Caco-2 (cell line): ENCODE data around the gene PATZ1. TPM values are rescaled to one million over a fixed set of nuclear protein-coding genes. Genes with fewer than 3 reads are reported as not detected.

Experiments used
- BruUV-seq: library from RNA; stranded (reverse); fragments of 400-500 nt; replicated peaks from 2 replicates; lab custom pipeline; 2021; lab: Mats Ljungman, UMichigan
- CTCF ChIA-PET: fragments of 300-600 bp; sonication (Branson Sonifier 250); formaldehyde crosslinking; loops from one replicate; lab custom pipeline; 2022; ENCODE audit warnings: antibody characterized with exemption; lab: Charles Lee
- POLR2A ChIA-PET: fragments of 300-600 bp; sonication (Branson Sonifier 250); formaldehyde crosslinking; loops from one replicate; lab custom pipeline; 2022; ENCODE audit warnings: antibody characterized with exemption; lab: Charles Lee
- DNase-seq, 2 experiments: peaks; one replicate each; pipeline versions ENCODE4 v3.0.0 to v3.0.0-alpha.2; 2020 to 2022
- H3K27me3 ChIP-seq: replicated peaks from 2 replicates; pipeline ENCODE4 v1.6.0; 2011; ENCODE audit warnings: low read length; ENCODE audit not compliant: control insufficient read depth, insufficient read depth
- H3K36me3 ChIP-seq: 2 replicates; pipeline ENCODE4 v1.5.1; 2011; ENCODE audit warnings: low read length; ENCODE audit not compliant: control insufficient read depth, insufficient read depth
- H3K4me1 ChIP-seq: fragments of 250-450 bp; sonication (Bioruptor Pico); 2 replicates; pipeline ENCODE4 v1.5.1; 2020; ENCODE audit warnings: mild to moderate bottlenecking
- H3K4me3 ChIP-seq: 2 replicates; pipeline ENCODE4 v1.5.1; 2011; ENCODE audit warnings: low read depth, mild to moderate bottlenecking, control low read depth, low read length
- H3K9me3 ChIP-seq: fragments of 250-450 bp; sonication (Bioruptor Pico); 2 replicates; pipeline ENCODE4 v1.5.1; 2020; ENCODE audit warnings: mild to moderate bottlenecking, moderate library complexity
- H3K27ac Mint-ChIP-seq: one replicate; pipeline ENCODE4 v1.8.0; 2022; ENCODE audit warnings: mixed read lengths; ENCODE audit not compliant: unreplicated experiment
- H3K27me3 Mint-ChIP-seq: one replicate; pipeline ENCODE4 v1.8.0; 2022; ENCODE audit warnings: mixed read lengths; ENCODE audit not compliant: insufficient read depth, unreplicated experiment
- H3K36me3 Mint-ChIP-seq: one replicate; pipeline ENCODE4 v1.8.0; 2022; ENCODE audit warnings: mild to moderate bottlenecking, mixed read lengths; ENCODE audit not compliant: insufficient read depth, unreplicated experiment
- H3K4me1 Mint-ChIP-seq: one replicate; pipeline ENCODE4 v1.8.0; 2022; ENCODE audit warnings: low read depth, mixed read lengths; ENCODE audit not compliant: unreplicated experiment
- H3K4me3 Mint-ChIP-seq: one replicate; pipeline ENCODE4 v1.8.0; 2022; ENCODE audit warnings: mild to moderate bottlenecking, moderate library complexity, mixed read lengths; ENCODE audit not compliant: unreplicated experiment
- H3K9me3 Mint-ChIP-seq: one replicate; pipeline ENCODE4 v1.8.0; 2022; ENCODE audit warnings: mixed read lengths; ENCODE audit not compliant: unreplicated experiment
- CTCF ChIP-seq, 2 experiments: fragments of 200-600 bp in 1 of 2; IDR thresholded peaks; 1 replicate in 1 of 2; 2 replicates in 1 of 2; pipeline versions ENCODE4 v1.5.1 to v1.8.0; 2011 to 2022; ENCODE audit warnings: antibody characterized with exemption in 1 of 2, control low read depth in 1 of 2, inconsistent platforms in 1 of 2, low read depth in 1 of 2, low read length in 1 of 2, mild to moderate bottlenecking in 1 of 2, moderate library complexity in 1 of 2; ENCODE audit not compliant: insufficient read depth in 1 of 2, severe bottlenecking in 1 of 2, unreplicated experiment in 1 of 2
- intact Hi-C: fragments of 100-400 bp; cut with micrococcal nuclease; formaldehyde crosslinking; loops from one replicate; pipeline ENCODE4 v1.10.0; 2022; ENCODE audit not compliant: unreplicated experiment
- total RNA-seq: library from RNA; stranded (reverse); gene quantifications from 2 replicates; pipeline ENCODE4 v1.2.3, GENCODE V29; 2022

Gene PATZ1
- total RNA-seq, 1 experiment from 2014 or later = 40.9 TPM

GRCh38 chr22:31327806-31328543, 18.2 kb downstream of the PATZ1 start:
- Mint-ChIP-seq H3K27ac (no peak overlapping the region), H3K36me3 (peaks cover 54% of the 10 kb centered on the region), H3K4me3 (no peak overlapping the region), H3K27me3 (no peaks in the 10 kb centered on the region), H3K9me3 (no peaks in the 10 kb centered on the region), H3K4me1 (no peaks in the 10 kb centered on the region)
- Histone ChIP-seq H3K4me3 (no peak overlapping the region), H3K9me3 (no peaks in the 10 kb centered on the region), H3K36me3 (no peaks in the 10 kb centered on the region; the same call in none of the 2 replicates), H3K4me1 (no peaks in the 10 kb centered on the region), H3K27me3 (no peaks in the 10 kb centered on the region)
- intact Hi-C loops = no loop called here
- TF ChIP-seq CTCF (IDR thresholded peaks at IDR 0.05; ENCODE audit: insufficient read depth in 1 of 2, low read depth in 1 of 2, low read length in 1 of 2, severe bottlenecking in 1 of 2, unreplicated experiment in 1 of 2) = no peak
- CTCF ChIA-PET = interaction anchor here (0.6 kb wide), 1 partner anchor 26 kb away, joined by 5 read pairs; no protein-coding TSS in a partner anchor
- POLR2A ChIA-PET = no interaction called here
- BruUV-seq = no TSS peak
- DNase-seq = no peak

- Mint-ChIP-seq H3K27ac (no peak overlapping the region), H3K4me3 (no peak overlapping the region), H3K9me3 (no peaks in the 10 kb centered on the region), H3K4me1 (no peaks in the 10 kb centered on the region), H3K36me3 (peaks cover 43% of the 10 kb centered on the region), H3K27me3 (no peaks in the 10 kb centered on the region)
- Histone ChIP-seq H3K9me3 (no peaks in the 10 kb centered on the region), H3K4me1 (no peaks in the 10 kb centered on the region), H3K36me3 (no peaks in the 10 kb centered on the region; the same call in none of the 2 replicates), H3K27me3 (no peaks in the 10 kb centered on the region), H3K4me3 (no peak overlapping the region)
- intact Hi-C loops = no loop called here
- no peak for DNase-seq
- no TSS peak for BruUV-seq
- POLR2A ChIA-PET = no interaction called here
- no peak for TF ChIP-seq CTCF (IDR thresholded peaks at IDR 0.05; ENCODE audit: insufficient read depth in 1 of 2, low read depth in 1 of 2, low read length in 1 of 2, severe bottlenecking in 1 of 2, unreplicated experiment in 1 of 2)
- CTCF ChIA-PET = no interaction called here
Measured at GRCh38 chr22:31326877-31327276, 19.3 kb downstream of the PATZ1 start.

DNA sequence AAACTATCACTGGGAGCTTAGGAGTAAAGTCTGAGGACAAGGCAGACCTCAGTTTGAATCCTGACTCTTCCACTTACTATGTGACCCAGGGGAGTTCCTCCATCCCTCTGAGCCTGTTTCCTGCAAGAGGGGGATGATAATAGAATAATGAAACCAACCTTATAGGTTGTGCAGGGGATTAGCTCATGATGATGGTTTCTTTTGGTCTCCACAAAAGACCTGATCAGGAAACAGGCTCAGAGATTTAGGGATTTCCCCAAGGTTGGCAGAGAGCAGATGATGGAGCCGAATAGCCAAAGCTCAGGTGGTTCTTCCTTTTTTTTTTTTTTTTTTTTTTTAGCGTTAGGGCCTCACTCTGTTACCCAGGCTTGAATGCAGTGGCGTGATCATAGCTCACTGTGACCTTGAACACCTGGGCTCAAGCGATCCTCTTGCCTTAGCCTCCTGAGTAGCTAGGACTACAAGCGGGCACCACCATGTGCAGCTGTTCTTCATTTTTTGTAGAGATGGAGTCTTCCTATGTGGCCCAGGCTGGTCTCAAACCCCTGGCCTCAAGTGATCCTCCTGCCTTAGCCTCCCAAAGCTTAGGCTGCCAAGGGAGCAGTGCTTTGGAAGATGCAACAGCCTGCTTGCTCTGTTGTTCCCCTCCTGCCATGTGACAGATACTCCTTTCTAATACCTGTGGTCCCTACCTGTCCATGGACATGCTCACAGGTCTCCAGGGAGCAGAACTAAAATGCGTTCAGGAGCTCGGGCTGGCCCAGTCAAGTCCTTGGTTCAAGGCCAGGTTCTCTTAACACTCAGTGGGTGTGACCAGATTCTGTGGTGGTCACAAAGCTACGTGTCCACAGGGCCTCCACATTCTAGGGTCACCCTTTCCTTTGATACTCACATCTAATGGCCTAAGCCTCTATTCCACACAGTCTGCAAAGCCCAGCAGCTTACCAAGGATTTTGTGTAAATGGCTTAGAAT, 22.3 kb downstream of the PATZ1 start:
- no peak for DNase-seq
- Mint-ChIP-seq H3K27me3 (no peaks in the 10 kb centered on the region), H3K27ac (no peak overlapping the region), H3K4me3 (no peak overlapping the region), H3K36me3 (peaks cover 27% of the 10 kb centered on the region), H3K9me3 (no peaks in the 10 kb centered on the region), H3K4me1 (no peaks in the 10 kb centered on the region)
- BruUV-seq = no TSS peak
- no peaks in the 10 kb centered on the region for H3K4me1 ChIP-seq
- ChIA-PET POLR2A (interaction anchor here (0.6 kb wide), 1 partner anchor 31 kb away, joined by 5 read pairs; the partner anchor contains the start of gene PIK3IP1), CTCF (no interaction called here)
- H3K36me3 ChIP-seq = no peaks in the 10 kb centered on the region; the same call in none of the 2 replicates
- intact Hi-C loops = no loop called here
- no peaks in the 10 kb centered on the region for H3K9me3 ChIP-seq
- H3K4me3 ChIP-seq = no peak overlapping the region
- no peaks in the 10 kb centered on the region for H3K27me3 ChIP-seq
- TF ChIP-seq CTCF (IDR thresholded peaks at IDR 0.05; ENCODE audit: insufficient read depth in 1 of 2, low read depth in 1 of 2, low read length in 1 of 2, severe bottlenecking in 1 of 2, unreplicated experiment in 1 of 2) = no peak
